ENCODE data around the gene KCNT2. TPM values are rescaled to one million over a fixed set of nuclear protein-coding genes. Genes with fewer than 3 reads are reported as not detected.

Gene KCNT2
- total and polyA plus RNA-seq, 9 donors = 5.3 to 34.9 (median 14.1) TPM

DNA sequence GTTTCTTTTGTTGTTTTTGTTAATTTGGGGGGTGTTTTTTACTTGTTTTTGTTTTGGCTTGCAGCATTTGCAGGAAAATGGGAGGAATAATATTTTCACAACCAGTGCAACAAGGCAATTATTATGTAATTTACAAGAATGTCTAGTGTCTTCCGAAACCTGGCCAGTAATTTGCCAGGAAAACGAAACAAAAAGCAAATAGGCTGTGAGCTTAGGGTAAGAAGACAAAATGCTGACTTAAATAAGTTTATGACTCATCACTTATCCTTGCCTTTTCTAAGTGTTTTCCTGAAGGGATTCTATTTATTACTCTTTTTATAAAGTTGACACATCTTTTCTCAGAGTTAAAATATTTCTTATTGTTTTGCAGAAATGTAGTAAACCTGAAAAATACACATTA lies 49.8 kb downstream of the KCNT2 start:
- peak in 1 of 5 donors; percentile 43 for DNase-seq
- TF ChIP-seq EP300 (IDR thresholded peaks at IDR 0.05) (no peak), POLR2A (IDR thresholded peaks at IDR 0.05) (no peak)
- TF ChIP-seq, protein P1, sequence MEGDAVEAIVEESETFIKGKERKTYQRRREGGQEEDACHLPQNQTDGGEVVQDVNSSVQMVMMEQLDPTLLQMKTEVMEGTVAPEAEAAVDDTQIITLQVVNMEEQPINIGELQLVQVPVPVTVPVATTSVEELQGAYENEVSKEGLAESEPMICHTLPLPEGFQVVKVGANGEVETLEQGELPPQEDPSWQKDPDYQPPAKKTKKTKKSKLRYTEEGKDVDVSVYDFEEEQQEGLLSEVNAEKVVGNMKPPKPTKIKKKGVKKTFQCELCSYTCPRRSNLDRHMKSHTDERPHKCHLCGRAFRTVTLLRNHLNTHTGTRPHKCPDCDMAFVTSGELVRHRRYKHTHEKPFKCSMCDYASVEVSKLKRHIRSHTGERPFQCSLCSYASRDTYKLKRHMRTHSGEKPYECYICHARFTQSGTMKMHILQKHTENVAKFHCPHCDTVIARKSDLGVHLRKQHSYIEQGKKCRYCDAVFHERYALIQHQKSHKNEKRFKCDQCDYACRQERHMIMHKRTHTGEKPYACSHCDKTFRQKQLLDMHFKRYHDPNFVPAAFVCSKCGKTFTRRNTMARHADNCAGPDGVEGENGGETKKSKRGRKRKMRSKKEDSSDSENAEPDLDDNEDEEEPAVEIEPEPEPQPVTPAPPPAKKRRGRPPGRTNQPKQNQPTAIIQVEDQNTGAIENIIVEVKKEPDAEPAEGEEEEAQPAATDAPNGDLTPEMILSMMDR (IDR thresholded peaks at IDR 0.05) = no peak
- 1 to 11% (median 3%) methylated on average over 2 of the region's 2 CpGs for WGBS, 3 donors

DNA sequence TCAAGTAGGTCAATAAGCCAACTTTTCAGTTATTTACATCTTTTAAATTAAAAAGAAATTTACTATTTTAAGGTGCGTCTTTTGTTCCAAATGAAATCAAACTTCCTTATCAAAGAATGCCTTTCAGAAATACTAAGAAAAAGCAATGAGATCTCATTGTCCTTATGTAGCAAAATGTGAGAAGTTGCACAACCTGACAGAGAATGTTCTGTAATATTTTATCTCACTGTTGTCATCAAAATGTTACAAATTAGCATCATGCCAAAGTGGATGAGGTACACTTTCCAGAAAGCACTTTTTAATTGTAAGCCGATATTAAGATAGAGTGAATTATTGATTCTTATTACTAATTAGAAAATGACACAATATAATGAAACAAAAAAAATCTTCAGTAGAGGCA lies 50.4 kb downstream of the KCNT2 start:
- H3K4me1 ChIP-seq (ENCODE audit: insufficient read depth) = no peaks in the 10 kb centered on the region
- 27 to 34% (median 33%) methylated on average over 2 of the region's 2 CpGs for WGBS, 3 donors
- H3K36me3 ChIP-seq = no peaks in the 10 kb centered on the region
- H3K9me3 ChIP-seq = no peaks in the 10 kb centered on the region
- intact Hi-C loops (cut with DNase I) = no loop called here
- TF ChIP-seq POLR2A (IDR thresholded peaks at IDR 0.05) (no peak), EP300 (IDR thresholded peaks at IDR 0.05) (no peak)
- TF ChIP-seq, protein P1 (IDR thresholded peaks at IDR 0.05) = no peak
- H3K4me3 ChIP-seq = no peak overlapping the region
- no peak overlapping the region for H3K27ac ChIP-seq
- H3K27me3 ChIP-seq = no peaks in the 10 kb centered on the region
- no peak for DNase-seq

More for the DNA sequence above, 49.8 kb downstream of the KCNT2 start:
- H3K4me1 ChIP-seq (ENCODE audit: insufficient read depth) = no peaks in the 10 kb centered on the region
- H3K27ac ChIP-seq = peak overlapping the region in 1 of 2 donors; percentile 27
- H3K4me3 ChIP-seq = peak overlapping the region; percentile 9
- intact Hi-C loops (cut with DNase I) = no loop called here
- H3K36me3 ChIP-seq = no peaks in the 10 kb centered on the region
- no peaks in the 10 kb centered on the region for H3K27me3 ChIP-seq
- H3K9me3 ChIP-seq = no peaks in the 10 kb centered on the region

DNA sequence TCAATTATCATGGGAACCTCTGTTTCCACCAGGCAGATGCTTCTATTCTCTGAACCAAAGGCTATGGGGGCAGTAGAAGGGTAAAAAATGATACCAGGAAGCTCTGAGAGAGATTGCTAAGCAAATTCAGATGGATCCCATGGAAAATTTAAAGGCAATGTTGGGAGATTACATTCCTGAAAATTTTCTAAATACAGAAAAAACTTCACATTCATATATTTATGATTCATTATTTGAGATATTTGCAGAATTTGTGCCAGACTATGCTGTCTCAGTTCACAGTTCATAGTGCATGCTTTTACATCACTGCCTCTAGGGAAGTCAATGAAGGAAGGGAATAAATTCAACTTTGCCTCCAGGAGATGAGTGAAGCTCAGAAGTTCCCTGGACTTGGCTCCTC lies 57.5 kb downstream of the KCNT2 start:
- intact Hi-C loops (cut with DNase I) = no loop called here
- Histone ChIP-seq H3K4me3 (no peak overlapping the region), H3K27me3 (no peaks in the 10 kb centered on the region), H3K27ac (no peak overlapping the region), H3K4me1 (ENCODE audit: insufficient read depth) (no peaks in the 10 kb centered on the region), H3K36me3 (no peaks in the 10 kb centered on the region), H3K9me3 (no peaks in the 10 kb centered on the region)
- no peak for DNase-seq
- TF ChIP-seq, protein P1 (IDR thresholded peaks at IDR 0.05) = no peak
- TF ChIP-seq POLR2A (IDR thresholded peaks at IDR 0.05) = no peak
- TF ChIP-seq EP300 (IDR thresholded peaks at IDR 0.05) = no peak

DNA sequence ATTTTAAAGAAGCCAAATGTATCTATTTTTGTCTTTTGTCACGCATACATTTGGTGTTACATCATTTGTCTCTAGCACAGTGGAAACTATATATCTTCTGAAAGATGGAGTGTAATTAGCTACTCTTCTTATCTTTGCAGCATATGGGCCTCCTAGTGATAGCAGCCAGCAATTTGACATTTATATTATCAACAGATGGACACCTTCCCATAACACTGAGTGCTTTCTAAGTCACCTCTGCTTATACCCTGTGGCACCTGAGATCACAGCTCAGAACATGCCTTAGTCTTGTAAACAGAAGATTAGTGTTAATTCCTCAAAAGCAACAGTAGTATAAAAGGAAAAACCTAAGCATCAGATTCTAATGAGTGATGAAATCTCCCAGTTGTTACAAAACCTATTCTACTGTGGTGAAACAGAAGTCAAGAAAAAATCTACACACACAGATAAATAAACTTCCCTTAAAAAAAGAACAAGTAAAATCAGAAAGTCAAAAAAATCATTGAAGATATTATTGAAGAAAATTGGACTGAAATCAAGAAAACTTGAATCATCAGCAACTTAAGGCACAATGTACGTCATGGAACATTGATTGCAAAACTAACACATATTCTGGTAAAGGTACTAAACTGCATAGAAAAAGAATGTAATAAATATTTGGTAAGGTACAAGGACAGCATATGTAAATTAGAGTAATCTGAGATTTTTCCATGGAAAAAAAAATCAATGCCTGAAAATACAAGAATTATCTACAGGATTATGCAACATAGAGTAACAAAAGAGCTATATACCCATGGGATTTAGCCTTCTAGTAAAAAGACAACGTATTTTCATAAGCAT lies 61.7 kb downstream of the KCNT2 start:
- WGBS, 3 donors = 82 to 92% (median 88%) methylated on average over 3 of the region's 3 CpGs
- no peaks in the 10 kb centered on the region for H3K27me3 ChIP-seq
- no peaks in the 10 kb centered on the region for H3K4me1 ChIP-seq (ENCODE audit: insufficient read depth)
- H3K4me3 ChIP-seq = no peak overlapping the region
- no peaks in the 10 kb centered on the region for H3K36me3 ChIP-seq
- TF ChIP-seq, protein P1 (IDR thresholded peaks at IDR 0.05) = no peak
- TF ChIP-seq POLR2A (IDR thresholded peaks at IDR 0.05) (no peak), EP300 (IDR thresholded peaks at IDR 0.05) (no peak)
- DNase-seq = no peak
- no peaks in the 10 kb centered on the region for H3K9me3 ChIP-seq
- intact Hi-C loops (cut with DNase I) = no loop called here
- no peak overlapping the region for H3K27ac ChIP-seq
